Measurements from ENCODE around the gene CFAP61.
"Not testable (repeated sequence)": the region's sequence is repeated elsewhere in the genome, so short reads cannot be mapped to it uniquely, and the experiment has no call there.

The CFAP61 gene

GRCh38 chr20:20340443-20340842, 288.1 kb downstream of the CFAP61 start:
- no peaks in the 10 kb centered on the region for H3K36me3 ChIP-seq
- no peak overlapping the region for H3K4me3 ChIP-seq (ENCODE audit: low read depth, low read length)
- TF ChIP-seq, protein P1, sequence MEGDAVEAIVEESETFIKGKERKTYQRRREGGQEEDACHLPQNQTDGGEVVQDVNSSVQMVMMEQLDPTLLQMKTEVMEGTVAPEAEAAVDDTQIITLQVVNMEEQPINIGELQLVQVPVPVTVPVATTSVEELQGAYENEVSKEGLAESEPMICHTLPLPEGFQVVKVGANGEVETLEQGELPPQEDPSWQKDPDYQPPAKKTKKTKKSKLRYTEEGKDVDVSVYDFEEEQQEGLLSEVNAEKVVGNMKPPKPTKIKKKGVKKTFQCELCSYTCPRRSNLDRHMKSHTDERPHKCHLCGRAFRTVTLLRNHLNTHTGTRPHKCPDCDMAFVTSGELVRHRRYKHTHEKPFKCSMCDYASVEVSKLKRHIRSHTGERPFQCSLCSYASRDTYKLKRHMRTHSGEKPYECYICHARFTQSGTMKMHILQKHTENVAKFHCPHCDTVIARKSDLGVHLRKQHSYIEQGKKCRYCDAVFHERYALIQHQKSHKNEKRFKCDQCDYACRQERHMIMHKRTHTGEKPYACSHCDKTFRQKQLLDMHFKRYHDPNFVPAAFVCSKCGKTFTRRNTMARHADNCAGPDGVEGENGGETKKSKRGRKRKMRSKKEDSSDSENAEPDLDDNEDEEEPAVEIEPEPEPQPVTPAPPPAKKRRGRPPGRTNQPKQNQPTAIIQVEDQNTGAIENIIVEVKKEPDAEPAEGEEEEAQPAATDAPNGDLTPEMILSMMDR (IDR thresholded peaks at IDR 0.05; ENCODE audit: low read depth, low read length) = no peak
- DNase-seq = no peak
- no peaks in the 10 kb centered on the region for H3K9me3 ChIP-seq
- peaks cover 6% of the 10 kb centered on the region; the same call in 1 of the 2 replicates for H3K4me1 ChIP-seq
- H3K27me3 ChIP-seq = peaks cover 13% of the 10 kb centered on the region; the same call in 1 of the 2 replicates

DNA sequence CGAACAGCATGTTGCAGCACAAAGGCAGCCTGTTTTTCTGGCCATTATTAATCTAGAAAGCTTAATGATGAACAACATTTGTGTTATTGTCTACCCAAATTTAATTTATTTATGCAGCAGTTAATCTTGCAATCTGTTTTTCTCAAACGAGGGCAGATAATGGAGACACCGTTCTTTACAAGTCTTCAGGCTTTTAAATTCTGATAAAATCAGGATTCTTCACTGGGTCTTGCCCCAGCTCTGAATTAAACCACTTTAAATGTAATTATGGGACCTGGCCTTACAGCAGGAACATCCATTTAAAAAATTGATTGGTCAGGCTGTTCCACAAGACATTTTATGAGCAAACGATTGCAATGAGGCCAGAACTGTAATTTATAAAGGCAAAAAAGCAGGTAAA, 289.0 kb downstream of the CFAP61 start:
- H3K9me3 ChIP-seq = no peaks in the 10 kb centered on the region
- H3K4me1 ChIP-seq = peaks cover 6% of the 10 kb centered on the region; the same call in 1 of the 2 replicates
- H3K36me3 ChIP-seq = no peaks in the 10 kb centered on the region
- TF ChIP-seq, protein P1 (IDR thresholded peaks at IDR 0.05; ENCODE audit: low read depth, low read length) = no peak
- no peak for DNase-seq
- peaks cover 13% of the 10 kb centered on the region; the same call in 1 of the 2 replicates for H3K27me3 ChIP-seq
- H3K4me3 ChIP-seq (ENCODE audit: low read depth, low read length) = peak overlapping the region; percentile 30; the same call in 1 of the 2 replicates

GRCh38 chr20:20342066-20342465, 289.7 kb downstream of the CFAP61 start:
- Histone ChIP-seq H3K4me3 (ENCODE audit: low read depth, low read length) (peak overlapping the region; percentile 30; the same call in 1 of the 2 replicates), H3K36me3 (no peaks in the 10 kb centered on the region), H3K27me3 (peaks cover 13% of the 10 kb centered on the region; the same call in 1 of the 2 replicates), H3K9me3 (no peaks in the 10 kb centered on the region), H3K4me1 (peaks cover 6% of the 10 kb centered on the region; the same call in 1 of the 2 replicates)
- TF ChIP-seq, protein P1 (IDR thresholded peaks at IDR 0.05; ENCODE audit: low read depth, low read length) = no peak
- no peak for DNase-seq

DNA sequence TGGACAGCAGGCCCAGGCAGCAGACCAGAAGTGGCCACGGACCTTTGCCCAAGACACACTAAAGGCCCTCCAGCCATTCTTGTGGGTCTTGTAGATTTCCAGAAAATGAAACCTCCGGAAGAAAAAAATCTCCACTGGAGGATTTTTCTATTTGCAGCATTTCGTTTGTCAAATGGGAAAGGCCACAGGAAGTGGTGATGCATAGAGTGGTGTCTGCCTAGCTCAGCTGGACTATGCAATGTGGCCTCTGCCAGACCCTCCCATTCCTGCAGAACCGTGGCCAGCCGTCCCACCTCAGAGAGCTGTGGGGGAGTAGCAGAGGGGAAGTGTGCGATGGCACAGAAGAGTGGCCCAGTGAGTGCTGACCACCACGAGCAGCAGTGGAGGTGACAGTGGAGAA, 291.6 kb downstream of the CFAP61 start:
- H3K36me3 ChIP-seq = no peaks in the 10 kb centered on the region
- TF ChIP-seq, protein P1 (IDR thresholded peaks at IDR 0.05; ENCODE audit: low read depth, low read length) = no peak
- peaks cover 6% of the 10 kb centered on the region; the same call in 1 of the 2 replicates for H3K4me1 ChIP-seq
- no peak for DNase-seq
- no peak overlapping the region for H3K4me3 ChIP-seq (ENCODE audit: low read depth, low read length)
- H3K9me3 ChIP-seq = no peaks in the 10 kb centered on the region
- peaks cover 13% of the 10 kb centered on the region; the same call in 1 of the 2 replicates for H3K27me3 ChIP-seq

GRCh38 chr20:20344476-20344875, 292.1 kb downstream of the CFAP61 start:
- Histone ChIP-seq H3K4me3 (ENCODE audit: low read depth, low read length) (no peak overlapping the region), H3K36me3 (no peaks in the 10 kb centered on the region), H3K4me1 (peaks cover 6% of the 10 kb centered on the region; the same call in 1 of the 2 replicates), H3K27me3 (peaks cover 13% of the 10 kb centered on the region; the same call in 1 of the 2 replicates), H3K9me3 (no peaks in the 10 kb centered on the region)
- TF ChIP-seq, protein P1 (IDR thresholded peaks at IDR 0.05; ENCODE audit: low read depth, low read length) = no peak
- no peak for DNase-seq

DNA sequence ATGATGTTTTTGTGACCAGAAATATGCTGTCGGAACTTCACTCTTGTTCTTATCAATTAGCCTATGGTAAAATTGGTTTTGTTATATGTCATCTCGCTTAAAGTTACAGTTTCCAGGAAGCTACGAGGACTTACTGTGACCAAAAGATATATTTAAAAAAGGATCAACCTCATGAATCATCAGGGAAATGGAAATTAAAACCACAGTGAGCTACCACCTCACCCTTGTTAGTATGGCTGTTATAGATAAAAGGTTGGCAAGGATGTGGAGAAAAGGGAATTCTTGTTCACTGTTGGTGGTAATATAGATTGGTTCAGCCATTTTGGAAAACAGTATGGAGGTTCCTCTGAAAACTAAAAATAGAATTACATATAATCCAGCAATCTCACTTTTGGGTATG, 301.2 kb downstream of the CFAP61 start:
- no peaks in the 10 kb centered on the region; the same call in none of the 2 replicates for H3K9me3 ChIP-seq
- H3K27me3 ChIP-seq = no peaks in the 10 kb centered on the region; the same call in 1 of the 2 replicates
- TF ChIP-seq, protein P1 (IDR thresholded peaks at IDR 0.05; ENCODE audit: low read depth, low read length) = no peak
- H3K4me1 ChIP-seq = no peaks in the 10 kb centered on the region
- no peak overlapping the region for H3K4me3 ChIP-seq (ENCODE audit: low read depth, low read length)
- no peak for DNase-seq
- H3K36me3 ChIP-seq = no peaks in the 10 kb centered on the region

DNA sequence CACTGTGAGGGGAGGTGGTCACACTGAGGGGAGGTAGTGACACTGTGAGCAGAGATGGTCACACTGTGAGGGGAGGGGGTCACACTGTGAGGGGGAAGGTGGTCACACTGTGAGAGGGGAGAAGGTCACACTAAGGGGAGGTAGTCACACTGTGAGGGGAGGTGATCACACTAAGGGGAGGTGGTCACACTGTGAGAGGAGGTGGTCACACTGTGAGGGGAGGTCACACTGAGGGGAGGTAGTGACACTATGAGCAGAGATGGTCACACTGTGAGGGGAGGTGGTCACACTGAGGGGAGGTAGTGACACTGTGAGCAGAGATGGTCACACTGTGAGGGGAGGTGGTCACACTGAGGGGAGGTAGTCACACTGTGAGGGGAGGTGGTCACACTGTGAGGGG, 303.2 kb downstream of the CFAP61 start:
- DNase-seq; H3K4me1 ChIP-seq; H3K36me3 ChIP-seq; H3K9me3 ChIP-seq; H3K27me3 ChIP-seq; H3K4me3 ChIP-seq (ENCODE audit: low read depth, low read length): not testable (repeated sequence)
